OCI-LY1 (cell line): Measurements from ENCODE around the gene RPL22.
"Not testable (repeated sequence)": the region's sequence is repeated elsewhere in the genome, so short reads cannot be mapped to it uniquely, and the experiment has no call there.

Source experiments
- H2AFZ ChIP-seq: fragments of 200-600 bp; sonication (generic), shearing (Covaris generic); 2 replicates; pipeline ENCODE4 v1.6.0; 2014; ENCODE audit warnings: antibody characterized with exemption, mild to moderate bottlenecking, low read length
- H3F3A ChIP-seq: fragments of 200-600 bp; sonication (generic), shearing (Covaris generic); 2 replicates; pipeline ENCODE4 v1.6.0; 2014; ENCODE audit warnings: mild to moderate bottlenecking, antibody characterized with exemption, low read length, moderate library complexity; ENCODE audit not compliant: insufficient read depth
- H3K27ac ChIP-seq: fragments of 200-600 bp; sonication (generic); 2 replicates; pipeline ENCODE4 v1.5.1; 2014; ENCODE audit warnings: low read length, mixed run types, mild to moderate bottlenecking, low read depth; ENCODE audit not compliant: poor library complexity, severe bottlenecking
- H3K27me3 ChIP-seq: fragments of 200-600 bp; sonication (generic); 2 replicates; pipeline ENCODE4 v1.6.0; 2014; ENCODE audit warnings: antibody characterized with exemption, mild to moderate bottlenecking, low read length, moderate library complexity; ENCODE audit not compliant: insufficient read depth
- H3K36me3 ChIP-seq: fragments of 200-600 bp; sonication (generic); 2 replicates; pipeline ENCODE4 v1.6.1; 2014; ENCODE audit warnings: mild to moderate bottlenecking, antibody characterized with exemption, low read length, moderate library complexity, mixed read lengths; ENCODE audit not compliant: insufficient read depth
- H3K4me1 ChIP-seq: fragments of 200-600 bp; sonication (generic); 2 replicates; pipeline ENCODE4 v1.5.1; 2014; ENCODE audit warnings: mild to moderate bottlenecking, low read length, moderate library complexity; ENCODE audit not compliant: insufficient read depth, severe bottlenecking
- H3K4me2 ChIP-seq: fragments of 200-600 bp; sonication (generic), shearing (Covaris generic); 2 replicates; pipeline ENCODE4 v1.6.1; 2014; ENCODE audit warnings: low read length
- H3K4me3 ChIP-seq: fragments of 200-600 bp; sonication (generic); 2 replicates; pipeline ENCODE4 v1.5.1; 2014; ENCODE audit warnings: low read length, low read depth, mild to moderate bottlenecking, mixed read lengths; ENCODE audit not compliant: poor library complexity, severe bottlenecking
- H3K79me2 ChIP-seq: fragments of 200-600 bp; shearing (Covaris generic); 2 replicates; pipeline ENCODE4 v1.6.1; 2016; ENCODE audit warnings: mixed run types, low read length, mixed read lengths; ENCODE audit not compliant: insufficient read depth
- H3K9ac ChIP-seq: fragments of 200-600 bp; sonication (generic), shearing (Covaris generic); 2 replicates; pipeline ENCODE4 v1.6.1; 2014; ENCODE audit warnings: mild to moderate bottlenecking, low read length, mixed read lengths
- H3K9me2 ChIP-seq: fragments of 200-600 bp; sonication (generic), shearing (Covaris generic); 2 replicates; pipeline ENCODE4 v1.6.1; 2014; ENCODE audit warnings: low read depth, mild to moderate bottlenecking, low read length, mixed read lengths
- H3K9me3 ChIP-seq: fragments of 200-600 bp; shearing (Covaris generic); 2 replicates; pipeline ENCODE4 v1.6.1; 2014; ENCODE audit warnings: low read length, mixed read lengths
- H4K20me1 ChIP-seq: fragments of 200-600 bp; sonication (generic), shearing (Covaris generic); 2 replicates; pipeline ENCODE4 v1.6.0; 2016; ENCODE audit warnings: mild to moderate bottlenecking, low read length; ENCODE audit not compliant: insufficient read depth
- CTCF ChIP-seq: fragments of 200-600 bp; sonication (generic), shearing (Covaris generic); IDR thresholded peaks from 2 replicates; pipeline ENCODE4 v1.5.1; 2017; ENCODE audit warnings: mild to moderate bottlenecking, antibody characterized with exemption, low read length, moderate library complexity, mixed read lengths
- EZH2 ChIP-seq: fragments of 200-600 bp; sonication (generic), shearing (Covaris generic); IDR thresholded peaks from 2 replicates; pipeline ENCODE4 v1.8.0; 2017; ENCODE audit warnings: borderline replicate concordance, mixed run types, mild to moderate bottlenecking, antibody characterized with exemption, low read length, moderate library complexity, mixed read lengths

RPL22 gene

GRCh38 chr1:6220236-6220635 is 20.8 kb upstream of the RPL22 start:
- Histone ChIP-seq H3K4me2 (no peak overlapping the region), H3K9me2 (no peaks in the 10 kb centered on the region), H3K4me3 (no peak overlapping the region), H2AFZ (no peak overlapping the region), H3K9ac (no peak overlapping the region), H3K36me3 (peaks cover 45% of the 10 kb centered on the region), H4K20me1 (no peaks in the 10 kb centered on the region), H3K27ac (no peak overlapping the region), H3K9me3 (no peaks in the 10 kb centered on the region), H3K4me1 (no peaks in the 10 kb centered on the region), H3K79me2 (no peaks in the 10 kb centered on the region), H3K27me3 (no peaks in the 10 kb centered on the region; the same call in 1 of the 2 replicates), H3F3A (no peaks in the 10 kb centered on the region)
- TF ChIP-seq EZH2 (no peak), CTCF (no peak)

GRCh38 chr1:6219641-6220040 is 20.2 kb upstream of the RPL22 start:
- not testable (repeated sequence) for H3K9me3 ChIP-seq, H3K9ac ChIP-seq, H3K27ac ChIP-seq, H3K79me2 ChIP-seq, H3K4me3 ChIP-seq, H4K20me1 ChIP-seq, H3K4me2 ChIP-seq, H3F3A ChIP-seq, H3K9me2 ChIP-seq, H2AFZ ChIP-seq, H3K27me3 ChIP-seq, H3K4me1 ChIP-seq
- H3K36me3 ChIP-seq = peaks cover 39% of the 10 kb centered on the region

GRCh38 chr1:6218375-6219164 is 19.2 kb upstream of the RPL22 start:
- H3F3A ChIP-seq = no peaks in the 10 kb centered on the region
- no peaks in the 10 kb centered on the region for H3K9me3 ChIP-seq
- H3K36me3 ChIP-seq = peaks cover 28% of the 10 kb centered on the region
- no peak overlapping the region for H3K9ac ChIP-seq
- H3K27me3 ChIP-seq = no peaks in the 10 kb centered on the region; the same call in 1 of the 2 replicates
- no peak overlapping the region for H3K27ac ChIP-seq
- no peak overlapping the region for H3K4me2 ChIP-seq
- no peaks in the 10 kb centered on the region for H3K9me2 ChIP-seq
- no peaks in the 10 kb centered on the region for H4K20me1 ChIP-seq
- no peaks in the 10 kb centered on the region for H3K79me2 ChIP-seq
- H3K4me1 ChIP-seq = no peaks in the 10 kb centered on the region
- TF ChIP-seq CTCF = no peak
- TF ChIP-seq EZH2 = no peak
- H2AFZ ChIP-seq = no peak overlapping the region
- no peak overlapping the region for H3K4me3 ChIP-seq
